H1 (cell line): Measurements from ENCODE around the gene CRHBP.

Source experiments
- CTCF ChIP-seq, 3 experiments: IDR thresholded peaks; 1 replicate in 2 of 3; 2 replicates in 1 of 3; pipeline versions ENCODE4 v1.5.1 to v1.6.1; 2011; ENCODE audit warnings: low read length in 3 of 3, mild to moderate bottlenecking in 3 of 3, inconsistent platforms in 2 of 3, low read depth in 1 of 3, moderate library complexity in 1 of 3; ENCODE audit not compliant: insufficient read depth in 1 of 3; ENCODE audit errors: control extremely low read depth in 1 of 3
- E2F6 ChIP-seq: IDR thresholded peaks from 2 replicates; pipeline ENCODE4 v1.6.1; 2012; ENCODE audit warnings: inconsistent platforms
- EZH2 ChIP-seq: fragments of 200-600 bp; sonication (generic); IDR thresholded peaks from 2 replicates; pipeline ENCODE4 v1.7.1; 2012; ENCODE audit warnings: low read depth, mild to moderate bottlenecking, moderate library complexity, low read length, inconsistent platforms; ENCODE audit not compliant: severe bottlenecking
- JUN ChIP-seq: IDR thresholded peaks from 2 replicates; pipeline ENCODE4 v1.6.1; 2011; ENCODE audit warnings: low read depth, mild to moderate bottlenecking, improper control_type of control experiment, low read length
- POLR2AphosphoS5 ChIP-seq: IDR thresholded peaks from 2 replicates; pipeline ENCODE4 v1.6.1; 2011; ENCODE audit warnings: low read depth, low read length
- RXRA ChIP-seq: IDR thresholded peaks from 2 replicates; pipeline ENCODE4 v1.6.1; 2011; ENCODE audit warnings: low read depth, mild to moderate bottlenecking, low read length, moderate library complexity; ENCODE audit not compliant: insufficient read depth
- SIN3A ChIP-seq, 2 experiments: IDR thresholded peaks in 1 of 2; conservative IDR thresholded peaks in 1 of 2; 2 replicates each; pipeline ENCODE4 v1.6.1; 2011 to 2012; ENCODE audit warnings: low read length in 2 of 2, improper control_type of control experiment in 1 of 2, low read depth in 1 of 2, mild to moderate bottlenecking in 1 of 2
- USF2 ChIP-seq: IDR thresholded peaks from 2 replicates; pipeline ENCODE4 v1.6.1; 2011; ENCODE audit warnings: low read length, improper control_type of control experiment
- YY1 ChIP-seq: IDR thresholded peaks from 2 replicates; pipeline ENCODE4 v1.6.1; 2011; ENCODE audit warnings: low read depth, mild to moderate bottlenecking, low read length

- no peak for TF ChIP-seq POLR2AphosphoS5
- TF ChIP-seq CTCF (IDR thresholded peaks at IDR 0.05; ENCODE audit: control extremely low read depth in 1 of 3, insufficient read depth in 1 of 3, low read depth in 1 of 3, low read length in 3 of 3) = no peak
- no peak for TF ChIP-seq YY1
- TF ChIP-seq SIN3A (conservative IDR thresholded peaks at IDR 0.05 in 1 of 2, IDR thresholded peaks at IDR 0.05 in 1 of 2; ENCODE audit: low read depth in 1 of 2, low read length in 2 of 2) = no peak
- no peak for TF ChIP-seq JUN
- no peak for TF ChIP-seq E2F6
- TF ChIP-seq EZH2 = no peak
- TF ChIP-seq RXRA = no peak
- no peak for TF ChIP-seq USF2
Observed at GRCh38 chr5:76990899-76991459, 38.1 kb downstream of the CRHBP start.
